Mammary epithelial cell (primary cell): Measurements from ENCODE around the gene CNN3.

Experiments used
- CTCF ChIP-seq, 2 donors: IDR thresholded peaks in 1 of 2; conservative IDR thresholded peaks in 1 of 2; 2 replicates each; pipeline ENCODE4 v1.5.1; 2011 to 2012; ENCODE audit warnings: inconsistent platforms in 2 of 2, low read length in 2 of 2, mild to moderate bottlenecking in 2 of 2, control low read depth in 1 of 2, low read depth in 1 of 2; ENCODE audit not compliant: insufficient read depth in 1 of 2; ENCODE audit errors: extremely low read depth in 1 of 2
- EZH2 ChIP-seq: IDR thresholded peaks from 2 replicates; pipeline ENCODE4 v1.6.1; 2012; ENCODE audit warnings: low read length, inconsistent platforms, borderline replicate concordance

- no peak for TF ChIP-seq CTCF (conservative IDR thresholded peaks at IDR 0.05 in 1 of 2, IDR thresholded peaks at IDR 0.05 in 1 of 2; ENCODE audit: extremely low read depth in 1 of 2, insufficient read depth in 1 of 2, low read depth in 1 of 2, low read length in 2 of 2)
- no peak for TF ChIP-seq EZH2
Measured at GRCh38 chr1:94912263-94913184, 14.4 kb downstream of the CNN3 start.
